Hepatocyte (in vitro differentiated cells): ENCODE results near the gene MEIS2.

ENCODE experiments used
- EZH2 ChIP-seq: fragments of 200-600 bp; sonication (generic); IDR thresholded peaks from 2 replicates; pipeline ENCODE4 v1.6.1; 2016; ENCODE audit warnings: antibody characterized with exemption, mild to moderate bottlenecking, borderline replicate concordance
- TF ChIP-seq, protein P1 (sequence below): fragments of 200-600 bp; sonication (generic); IDR thresholded peaks from 2 replicates; pipeline ENCODE4 v1.5.1; 2016; ENCODE audit warnings: antibody characterized with exemption, mild to moderate bottlenecking; ENCODE audit not compliant: poor library complexity

DNA sequence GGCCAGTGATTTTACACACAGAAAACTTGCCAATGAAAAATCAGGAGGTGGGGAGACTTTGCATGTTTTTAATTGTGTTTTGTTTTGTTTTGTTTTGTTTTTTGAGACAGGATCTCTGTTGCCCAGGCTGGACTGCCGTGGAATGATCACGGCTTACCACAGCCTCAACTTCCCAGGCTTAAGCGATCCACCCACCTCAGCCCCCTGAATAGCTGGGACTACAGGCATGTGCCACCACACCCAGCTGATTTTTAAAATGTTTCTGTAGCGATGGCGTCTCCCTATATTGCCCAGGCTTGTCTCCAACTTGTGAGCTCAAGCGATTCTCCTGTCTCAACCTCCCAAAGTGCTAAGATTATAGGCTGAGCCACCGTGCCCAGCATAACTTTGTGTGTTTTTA, 46.0 kb downstream of the MEIS2 start:
- TF ChIP-seq EZH2 = no peak
- TF ChIP-seq, protein P1, sequence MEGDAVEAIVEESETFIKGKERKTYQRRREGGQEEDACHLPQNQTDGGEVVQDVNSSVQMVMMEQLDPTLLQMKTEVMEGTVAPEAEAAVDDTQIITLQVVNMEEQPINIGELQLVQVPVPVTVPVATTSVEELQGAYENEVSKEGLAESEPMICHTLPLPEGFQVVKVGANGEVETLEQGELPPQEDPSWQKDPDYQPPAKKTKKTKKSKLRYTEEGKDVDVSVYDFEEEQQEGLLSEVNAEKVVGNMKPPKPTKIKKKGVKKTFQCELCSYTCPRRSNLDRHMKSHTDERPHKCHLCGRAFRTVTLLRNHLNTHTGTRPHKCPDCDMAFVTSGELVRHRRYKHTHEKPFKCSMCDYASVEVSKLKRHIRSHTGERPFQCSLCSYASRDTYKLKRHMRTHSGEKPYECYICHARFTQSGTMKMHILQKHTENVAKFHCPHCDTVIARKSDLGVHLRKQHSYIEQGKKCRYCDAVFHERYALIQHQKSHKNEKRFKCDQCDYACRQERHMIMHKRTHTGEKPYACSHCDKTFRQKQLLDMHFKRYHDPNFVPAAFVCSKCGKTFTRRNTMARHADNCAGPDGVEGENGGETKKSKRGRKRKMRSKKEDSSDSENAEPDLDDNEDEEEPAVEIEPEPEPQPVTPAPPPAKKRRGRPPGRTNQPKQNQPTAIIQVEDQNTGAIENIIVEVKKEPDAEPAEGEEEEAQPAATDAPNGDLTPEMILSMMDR = no peak
